Measurements from ENCODE around the gene XPO1.
A peak's percentile ranks its signal among the peaks of the same experiment; 100 is the strongest.
"Not testable (repeated sequence)": the region's sequence is repeated elsewhere in the genome, so short reads cannot be mapped to it uniquely, and the experiment has no call there.

The XPO1 gene

GRCh38 chr2:61469424-61470121, 68.6 kb downstream of the XPO1 start:
- DNase-seq (ENCODE audit: low read depth): peak; percentile 30

DNA sequence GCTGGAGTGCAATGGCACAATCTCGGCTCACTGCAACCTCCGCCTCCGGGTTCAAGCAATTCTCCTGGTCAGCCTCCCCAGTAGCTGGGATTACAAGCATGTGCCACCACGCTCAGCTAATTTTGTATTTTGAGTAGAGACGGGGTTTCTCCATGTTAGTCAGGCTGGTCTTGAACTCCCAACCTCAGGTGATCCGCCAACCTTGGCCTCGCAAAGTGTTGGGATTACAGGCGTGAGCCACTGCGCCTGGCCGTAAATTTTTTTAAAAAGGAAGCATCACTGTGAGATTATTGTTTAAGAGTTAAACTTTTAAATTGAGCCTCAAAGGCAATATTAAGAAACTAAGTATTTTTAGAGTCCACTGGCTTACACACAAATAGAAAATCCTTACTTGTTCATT, 69.9 kb downstream of the XPO1 start:
- not testable (repeated sequence) for DNase-seq (ENCODE audit: low read depth)

GRCh38 chr2:61465045-61465444, 73.1 kb downstream of the XPO1 start:
- no peak for DNase-seq (ENCODE audit: low read depth)

DNA sequence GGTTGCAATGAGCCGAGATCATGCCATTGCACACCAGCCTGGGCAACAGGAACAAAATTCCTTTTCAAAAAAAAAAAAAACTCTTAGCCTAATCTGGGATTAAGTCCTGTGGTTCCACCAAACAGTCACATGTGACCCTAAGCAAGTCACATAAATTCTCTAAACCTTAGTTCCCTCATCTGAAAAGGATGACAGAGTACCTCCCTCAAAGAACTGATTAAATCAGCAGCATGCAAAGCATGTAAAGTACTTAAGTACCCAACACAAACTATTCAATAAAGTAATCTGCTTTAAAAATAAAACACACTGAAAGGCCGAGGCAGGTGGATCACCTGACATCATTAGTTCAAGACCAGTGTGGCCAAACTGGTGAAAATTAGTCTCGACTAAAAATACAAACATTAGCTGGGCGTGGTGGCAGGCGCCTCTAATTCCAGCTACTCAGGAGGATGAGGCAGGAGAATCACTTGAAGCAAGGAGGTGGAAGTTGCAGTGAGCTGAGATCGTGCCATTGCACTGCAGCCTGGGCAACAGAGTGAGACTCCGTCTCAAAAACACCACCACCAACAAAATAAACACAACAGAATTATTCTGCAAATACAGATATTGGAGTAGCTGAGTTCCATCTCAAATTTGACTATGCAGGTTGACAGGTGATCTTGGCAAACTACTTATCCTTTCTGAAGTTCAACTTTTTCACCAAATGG, 74.2 kb downstream of the XPO1 start:
- peak; percentile 23 for DNase-seq (ENCODE audit: low read depth)

- DNase-seq (ENCODE audit: low read depth): no peak
Observed at GRCh38 chr2:61461404-61461803, 76.8 kb downstream of the XPO1 start.

- peak; percentile 86 for DNase-seq (ENCODE audit: low read depth)
Observed at GRCh38 chr2:61460163-61460562, 78.0 kb downstream of the XPO1 start.

- DNase-seq (ENCODE audit: low read depth): no peak
Observed at GRCh38 chr2:61456746-61457420, 81.3 kb downstream of the XPO1 start.

DNA sequence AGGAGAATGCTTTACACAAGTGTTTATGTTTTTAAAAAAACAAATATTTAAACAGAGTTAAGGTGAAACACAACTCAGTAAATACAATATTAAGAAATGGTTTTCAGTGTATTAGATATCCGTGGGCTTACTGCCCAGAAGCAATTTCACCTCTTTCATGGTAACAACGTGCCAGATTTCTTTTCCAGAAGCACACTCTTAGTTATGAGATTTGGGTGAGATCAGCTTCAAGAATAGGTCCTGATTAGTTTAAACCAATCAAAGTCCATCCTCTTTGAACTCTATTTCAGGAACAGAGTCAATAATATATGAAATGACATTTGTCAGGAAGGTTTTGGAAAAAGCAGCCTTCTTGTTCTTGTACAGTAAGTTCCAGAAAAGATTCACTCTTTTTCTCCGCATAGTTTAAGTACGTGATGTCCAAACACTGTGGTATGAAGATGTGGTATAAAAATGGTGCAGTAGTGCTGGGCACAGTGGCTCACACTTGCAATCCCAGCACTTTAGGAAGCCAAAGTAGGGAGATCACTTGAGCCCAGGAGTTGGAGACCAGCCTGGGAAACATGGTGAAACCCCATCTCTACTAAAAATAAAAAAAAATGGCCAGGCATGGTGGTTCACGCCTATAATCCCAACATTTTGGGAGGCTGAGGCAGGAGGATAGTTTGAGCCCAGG, 81.9 kb downstream of the XPO1 start:
- DNase-seq (ENCODE audit: low read depth): no peak

GRCh38 chr2:61454972-61455371, 83.2 kb downstream of the XPO1 start:
- not testable (repeated sequence) for DNase-seq (ENCODE audit: low read depth)

GRCh38 chr2:61454383-61454782, 83.8 kb downstream of the XPO1 start:
- no peak for DNase-seq (ENCODE audit: low read depth)

- no peak for DNase-seq (ENCODE audit: low read depth)
Observed at GRCh38 chr2:61452392-61452791, 85.8 kb downstream of the XPO1 start.

DNA sequence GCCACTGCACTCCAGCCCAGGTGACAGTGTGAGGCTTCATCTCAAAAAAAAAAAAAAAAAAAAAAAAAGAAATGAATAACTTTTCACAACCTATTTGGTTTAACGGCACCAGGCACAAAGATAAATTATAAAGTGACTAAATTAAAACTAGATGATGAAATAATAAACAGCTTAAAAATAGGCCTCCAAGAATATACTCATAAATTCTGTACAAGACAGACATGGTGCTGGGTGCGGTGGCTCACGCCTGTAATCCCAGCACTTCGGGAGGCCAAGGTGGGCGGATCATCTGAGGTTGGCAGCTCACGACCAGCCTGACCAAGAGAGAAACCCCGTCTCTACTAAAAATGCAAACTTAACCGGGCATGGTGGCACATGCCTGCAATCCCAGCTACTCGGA, 87.0 kb downstream of the XPO1 start:
- no peak for DNase-seq (ENCODE audit: low read depth)

DNA sequence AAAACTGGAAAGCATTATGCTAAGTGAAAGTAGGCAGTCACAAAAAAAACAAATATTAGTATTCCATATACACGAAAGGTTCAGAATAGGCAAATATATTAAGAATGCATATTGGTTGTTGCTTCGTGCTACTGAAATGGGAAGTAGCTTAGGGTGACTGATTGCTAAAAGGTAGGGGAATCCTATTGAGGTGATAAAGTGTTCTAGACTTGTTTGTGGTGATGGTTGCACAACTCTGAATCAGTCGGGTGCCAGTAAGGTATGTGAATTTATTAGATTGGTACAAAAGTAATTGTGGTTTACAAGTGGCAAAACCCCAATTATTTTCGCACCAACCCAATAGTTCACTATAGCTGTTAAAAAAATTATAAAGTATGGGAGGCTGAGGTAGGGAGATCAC, 88.0 kb downstream of the XPO1 start:
- DNase-seq (ENCODE audit: low read depth): no peak

DNA sequence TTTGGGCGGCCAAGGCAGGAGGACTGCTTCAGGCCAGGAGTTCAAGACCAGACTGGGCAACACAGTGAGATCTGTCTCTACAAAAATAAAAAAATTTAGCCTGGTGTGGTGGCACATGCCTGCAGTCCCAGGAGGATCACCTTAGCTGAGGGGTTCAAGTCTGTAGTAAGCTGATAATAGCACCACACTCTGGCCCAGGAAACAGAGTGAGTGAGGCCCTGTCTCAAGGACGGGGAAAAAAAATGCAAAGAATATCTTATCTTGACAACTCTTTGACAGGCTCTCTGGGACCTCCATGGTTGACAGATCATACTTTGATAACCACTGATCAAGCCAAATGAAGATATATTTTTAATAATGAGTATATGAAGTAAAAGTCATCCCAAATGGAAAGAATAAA, 89.9 kb downstream of the XPO1 start:
- no peak for DNase-seq (ENCODE audit: low read depth)

DNA sequence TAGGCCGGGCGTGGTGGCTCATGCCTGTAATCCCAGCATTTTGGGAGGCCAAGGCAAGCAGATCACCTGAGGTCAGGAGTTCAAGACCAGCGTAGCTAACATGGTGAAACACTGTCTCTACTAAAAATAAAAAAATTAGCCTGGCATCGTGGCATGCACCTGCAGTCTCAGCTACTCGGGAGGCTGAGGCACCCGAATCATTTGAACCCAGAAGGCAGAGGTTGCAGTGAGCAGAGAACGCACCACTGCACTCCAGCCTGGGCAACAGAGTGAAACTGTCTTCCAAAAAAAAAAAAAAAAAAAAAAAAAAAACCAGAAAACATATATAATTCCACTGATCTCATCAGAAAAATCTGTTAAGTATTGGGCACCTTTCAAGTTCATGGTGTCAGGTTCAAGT, 91.2 kb downstream of the XPO1 start:
- not testable (repeated sequence) for DNase-seq (ENCODE audit: low read depth)

DNA sequence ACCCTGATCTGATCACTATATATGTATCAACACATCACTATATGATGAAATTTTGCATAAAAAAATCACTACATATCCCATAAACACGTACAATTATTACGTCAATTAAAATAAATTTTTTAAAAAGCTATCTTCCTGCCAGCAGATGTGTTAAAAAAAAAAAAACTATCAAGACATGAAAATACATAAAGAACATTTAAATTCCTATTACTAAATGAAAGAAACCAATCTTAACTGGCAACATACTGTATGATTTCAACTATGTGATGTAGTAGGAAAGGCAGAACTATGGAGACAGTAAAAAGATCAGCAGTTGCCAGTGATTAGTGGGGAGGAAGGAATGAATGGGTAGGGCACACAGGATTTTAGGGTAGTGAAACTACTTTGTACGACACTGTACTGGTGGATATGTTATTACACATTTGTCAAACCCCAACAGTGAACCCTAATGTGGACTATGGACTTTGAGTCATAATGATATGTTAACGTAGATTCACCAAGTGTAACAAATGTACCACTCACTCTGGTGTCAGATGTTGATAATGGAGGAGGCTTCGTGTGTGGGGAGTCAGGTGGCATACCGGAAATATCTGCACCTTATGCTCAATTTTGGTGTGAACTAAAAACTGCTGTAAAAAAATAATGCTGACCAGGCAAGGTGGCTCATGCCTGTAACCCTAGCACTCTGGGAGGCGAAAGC, 94.7 kb downstream of the XPO1 start:
- DNase-seq (ENCODE audit: low read depth): no peak

DNA sequence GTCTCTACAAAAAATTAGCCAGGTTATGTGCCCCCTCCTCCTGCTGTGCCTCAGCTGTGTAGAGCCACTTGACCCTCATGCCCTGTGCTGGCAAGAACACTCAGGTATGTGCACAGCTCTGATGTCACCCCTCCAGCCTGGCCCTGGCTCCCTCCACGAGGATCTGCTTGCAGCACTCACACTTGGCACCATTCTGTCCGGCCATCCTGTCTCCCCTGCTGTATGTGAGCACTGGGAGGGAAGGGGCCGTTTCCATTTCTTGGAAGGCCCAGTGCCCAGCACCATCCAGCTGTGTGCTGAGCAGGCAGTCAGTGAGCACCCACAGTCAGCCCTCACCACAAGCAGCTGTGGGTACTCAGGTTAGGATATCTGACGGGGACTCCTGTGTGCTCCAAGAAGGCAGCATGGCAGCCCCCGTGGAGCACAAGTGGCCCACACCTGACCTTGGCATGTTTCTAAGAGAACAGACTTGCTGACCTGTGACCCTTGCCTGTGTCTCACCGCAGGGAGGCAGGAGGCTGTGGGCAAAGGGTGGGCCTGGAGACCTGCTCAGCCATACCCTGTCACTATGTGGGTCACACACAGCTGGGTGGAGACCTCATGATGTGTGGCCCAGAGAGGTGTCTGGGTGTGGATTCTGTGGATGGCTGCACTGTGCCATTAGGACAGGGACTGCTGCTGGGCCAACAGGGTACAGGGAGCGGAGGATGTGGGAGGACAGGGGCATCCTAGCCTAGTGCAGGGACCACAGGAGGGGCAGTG, 98.7 kb downstream of the XPO1 start:
- no peak for DNase-seq (ENCODE audit: low read depth)

- no peak for DNase-seq (ENCODE audit: low read depth)
Observed at GRCh38 chr2:61438670-61439069, 99.5 kb downstream of the XPO1 start.

DNA sequence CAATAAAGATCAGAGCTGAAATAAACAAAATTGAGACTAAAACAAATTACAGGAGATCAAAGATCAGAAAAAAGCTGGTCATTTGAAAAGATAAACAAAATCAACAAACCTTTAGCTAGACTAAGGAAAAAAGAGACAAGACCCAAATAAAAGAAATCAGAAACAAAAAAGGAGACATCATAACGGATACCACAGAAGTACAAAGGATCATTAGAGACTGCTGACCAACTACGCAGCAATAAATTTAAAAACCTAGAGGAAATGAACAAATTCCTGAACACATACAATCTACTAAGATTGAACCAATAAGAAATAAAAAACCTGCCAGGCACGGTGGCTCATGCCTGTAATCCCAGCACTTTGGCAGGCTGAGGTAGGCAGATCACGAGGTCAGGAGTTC, 101.0 kb downstream of the XPO1 start:
- DNase-seq (ENCODE audit: low read depth): no peak

DNA sequence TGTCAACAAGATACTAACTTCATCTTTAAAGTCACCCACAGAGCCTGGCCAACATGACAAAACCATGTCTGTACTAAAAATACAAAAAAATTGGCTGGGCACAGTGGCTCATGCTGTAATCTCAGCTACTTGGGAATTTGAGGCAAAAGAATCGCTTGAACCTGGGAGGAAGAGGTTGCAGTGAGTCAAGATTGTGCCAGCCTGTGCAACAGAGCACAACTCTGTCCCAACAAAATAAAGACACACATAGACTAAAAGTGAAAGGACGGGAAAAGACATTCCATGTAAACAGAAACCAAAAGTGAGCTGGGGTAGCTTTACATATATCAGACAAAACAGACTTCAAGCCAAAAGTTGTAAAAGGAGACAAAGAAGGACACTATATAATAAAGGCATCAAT, 102.1 kb downstream of the XPO1 start:
- DNase-seq (ENCODE audit: low read depth): peak; percentile 32

GRCh38 chr2:61435291-61435690, 102.9 kb downstream of the XPO1 start:
- no peak for DNase-seq (ENCODE audit: low read depth)

Measured in EH (cell line).